HCT116 (cell line): Measurements from ENCODE around the gene PAX8.

Experiments used
- ELF1 ChIP-seq: IDR thresholded peaks from 2 replicates; pipeline ENCODE4 v1.6.1; 2012; ENCODE audit warnings: low read depth, borderline replicate concordance
- FOSL1 ChIP-seq: IDR thresholded peaks from 2 replicates; pipeline ENCODE4 v1.6.1; 2012; ENCODE audit warnings: low read depth
- POLR2A ChIP-seq: IDR thresholded peaks from 2 replicates; pipeline ENCODE4 v1.7.0; 2011; ENCODE audit warnings: borderline replicate concordance; ENCODE audit not compliant: insufficient read depth, insufficient read length; ENCODE audit errors: extremely low read depth
- POLR2AphosphoS5 ChIP-seq: IDR thresholded peaks from 2 replicates; pipeline ENCODE4 v1.6.1; 2011; ENCODE audit warnings: mild to moderate bottlenecking, low read depth, low read length, moderate library complexity
- TF ChIP-seq, protein P1 (sequence below): IDR thresholded peaks from 2 replicates; pipeline ENCODE4 v1.6.1; 2012

DNA sequence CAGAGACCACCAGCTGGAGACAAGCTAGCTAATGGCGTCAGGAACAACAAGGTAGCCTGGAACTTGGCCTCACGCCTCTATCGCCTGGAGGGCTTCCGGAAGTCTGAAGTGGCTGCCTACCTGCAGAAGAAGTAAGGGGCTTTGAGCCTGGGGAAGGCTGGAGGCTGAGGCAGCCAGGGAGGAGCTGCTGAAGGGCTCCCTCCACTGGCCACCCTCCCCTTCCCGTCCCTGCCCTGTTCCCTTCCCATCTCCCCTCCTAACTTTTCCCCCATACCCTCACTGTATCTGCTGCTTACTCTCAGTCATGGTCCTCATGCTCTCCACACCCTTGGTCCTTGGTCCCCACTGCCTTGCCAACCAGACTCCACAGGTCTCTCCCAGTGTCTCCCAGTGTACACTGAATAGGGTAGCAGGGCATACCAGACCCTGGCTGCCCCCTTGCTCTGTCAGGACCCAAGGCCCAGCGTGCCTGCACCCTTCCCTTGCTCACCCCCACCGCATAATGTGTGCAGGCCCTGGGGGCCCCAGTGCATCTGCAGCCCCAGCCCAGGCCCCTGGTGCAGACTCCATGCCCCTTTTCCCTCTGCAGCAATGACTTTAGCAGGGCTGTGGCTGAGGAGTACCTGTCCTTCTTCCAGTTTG lies 86.1 kb downstream of the PAX8 start:
- TF ChIP-seq ELF1 (no peak), POLR2A (no peak), FOSL1 (no peak), POLR2AphosphoS5 (no peak)
- TF ChIP-seq, protein P1, sequence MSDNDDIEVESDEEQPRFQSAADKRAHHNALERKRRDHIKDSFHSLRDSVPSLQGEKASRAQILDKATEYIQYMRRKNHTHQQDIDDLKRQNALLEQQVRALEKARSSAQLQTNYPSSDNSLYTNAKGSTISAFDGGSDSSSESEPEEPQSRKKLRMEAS, result no peak
